GM12865 (cell line): ENCODE results near the gene ZNF217.
"Not testable (repeated sequence)": the region's sequence is repeated elsewhere in the genome, so short reads cannot be mapped to it uniquely, and the experiment has no call there.

Experiments
- DNase-seq: peaks from one replicate; pipeline ENCODE4 v3.0.0; 2010; ENCODE audit warnings: low read depth
- H3K4me3 ChIP-seq: 2 replicates; pipeline ENCODE4 v1.5.1; 2011; ENCODE audit warnings: mild to moderate bottlenecking, low read depth, low read length, control low read depth
- TF ChIP-seq, protein P1 (sequence below): IDR thresholded peaks from 2 replicates; pipeline ENCODE4 v1.5.1; 2011; ENCODE audit warnings: low read length, control low read depth, low read depth, inconsistent platforms; ENCODE audit not compliant: insufficient read depth; ENCODE audit errors: missing control alignments

ZNF217 gene

GRCh38 chr20:53592992-53593465, 610 bp downstream of the ZNF217 start:
- TF ChIP-seq, protein P1, sequence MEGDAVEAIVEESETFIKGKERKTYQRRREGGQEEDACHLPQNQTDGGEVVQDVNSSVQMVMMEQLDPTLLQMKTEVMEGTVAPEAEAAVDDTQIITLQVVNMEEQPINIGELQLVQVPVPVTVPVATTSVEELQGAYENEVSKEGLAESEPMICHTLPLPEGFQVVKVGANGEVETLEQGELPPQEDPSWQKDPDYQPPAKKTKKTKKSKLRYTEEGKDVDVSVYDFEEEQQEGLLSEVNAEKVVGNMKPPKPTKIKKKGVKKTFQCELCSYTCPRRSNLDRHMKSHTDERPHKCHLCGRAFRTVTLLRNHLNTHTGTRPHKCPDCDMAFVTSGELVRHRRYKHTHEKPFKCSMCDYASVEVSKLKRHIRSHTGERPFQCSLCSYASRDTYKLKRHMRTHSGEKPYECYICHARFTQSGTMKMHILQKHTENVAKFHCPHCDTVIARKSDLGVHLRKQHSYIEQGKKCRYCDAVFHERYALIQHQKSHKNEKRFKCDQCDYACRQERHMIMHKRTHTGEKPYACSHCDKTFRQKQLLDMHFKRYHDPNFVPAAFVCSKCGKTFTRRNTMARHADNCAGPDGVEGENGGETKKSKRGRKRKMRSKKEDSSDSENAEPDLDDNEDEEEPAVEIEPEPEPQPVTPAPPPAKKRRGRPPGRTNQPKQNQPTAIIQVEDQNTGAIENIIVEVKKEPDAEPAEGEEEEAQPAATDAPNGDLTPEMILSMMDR, result no peak
- DNase-seq, result peak; percentile 59
- peak overlapping the region; percentile 88 for H3K4me3 ChIP-seq

DNA sequence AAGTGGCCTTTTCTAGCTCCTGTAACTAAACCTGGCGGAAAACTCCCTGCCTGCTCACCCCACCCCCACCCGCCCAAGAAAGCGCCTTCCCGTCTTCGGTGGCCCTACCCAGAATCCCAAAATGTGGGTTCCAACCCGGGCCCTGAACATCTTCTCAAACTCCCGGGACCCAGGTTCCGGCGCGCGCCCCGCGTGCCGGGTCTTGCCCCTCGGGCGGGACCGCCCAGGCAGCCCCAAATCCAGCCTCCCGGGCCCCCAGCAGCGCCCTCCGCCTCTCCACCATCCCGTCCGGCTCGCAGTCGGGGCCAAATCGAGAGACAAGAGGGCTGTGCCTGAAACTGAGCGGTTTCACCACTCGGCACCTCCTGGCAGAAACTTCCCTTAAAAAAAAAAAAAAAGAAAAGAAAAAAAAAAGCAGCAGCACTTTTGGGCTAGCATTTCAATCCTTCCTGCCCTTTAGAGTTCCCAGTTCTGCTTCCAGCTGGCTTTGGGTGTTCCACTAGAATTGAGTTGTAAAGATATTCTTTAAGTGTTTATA, 1.1 kb downstream of the ZNF217 start:
- DNase-seq, result peak; percentile 90
- peak overlapping the region; percentile 88 for H3K4me3 ChIP-seq

- DNase-seq, result peak; percentile 32
- peak overlapping the region; percentile 88 for H3K4me3 ChIP-seq
These were observed 1.6 kb downstream of the ZNF217 start for GRCh38 chr20:53591941-53592441.

DNA sequence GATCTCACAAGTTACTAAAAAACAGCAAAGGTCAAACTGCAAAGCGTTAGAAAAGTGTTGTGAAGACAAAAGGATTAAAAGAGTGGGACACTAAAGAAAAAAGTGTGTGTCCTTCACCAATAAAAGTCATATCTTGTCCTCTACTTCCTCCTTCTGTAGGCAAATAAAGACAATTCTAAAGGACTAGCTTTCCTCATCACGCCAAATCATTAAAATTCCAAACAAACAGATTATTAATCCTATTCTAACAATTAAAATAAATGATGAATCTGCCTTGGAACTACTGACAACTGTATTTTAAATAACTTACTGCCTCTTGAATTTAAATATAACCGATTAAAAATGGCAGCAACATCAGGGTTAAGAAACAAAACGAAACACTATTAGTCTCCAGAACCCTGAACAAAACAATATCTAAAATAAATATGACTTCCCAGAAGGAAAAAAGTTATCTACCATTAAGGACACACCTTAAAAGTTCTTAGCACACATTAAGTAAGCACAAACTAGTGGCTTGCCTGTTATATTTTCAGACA, 2.4 kb downstream of the ZNF217 start:
- not testable (repeated sequence) for DNase-seq
- peak overlapping the region; percentile 88 for H3K4me3 ChIP-seq

DNA sequence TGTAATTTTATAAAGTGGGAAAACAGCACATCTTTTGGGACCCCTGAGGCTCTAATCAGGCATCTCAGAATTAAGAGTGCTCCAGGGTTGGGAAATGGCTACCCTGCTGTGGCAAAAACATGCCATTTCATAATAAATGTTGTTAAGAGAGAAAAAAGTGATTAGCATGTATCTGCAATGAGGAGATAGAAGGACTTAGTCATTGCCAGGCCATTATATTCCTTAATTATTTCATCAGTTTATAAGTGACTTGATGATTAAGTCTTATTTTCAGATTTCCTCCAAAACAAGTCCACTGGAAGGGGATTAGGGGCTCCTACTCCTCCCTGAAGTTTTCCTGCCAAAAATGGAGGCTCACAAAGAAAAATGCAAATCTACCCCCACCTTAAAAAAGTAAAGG, 3.0 kb downstream of the ZNF217 start:
- DNase-seq, result not testable (repeated sequence)
- peak overlapping the region; percentile 88 for H3K4me3 ChIP-seq

- DNase-seq, result not testable (repeated sequence)
- H3K4me3 ChIP-seq, result peak overlapping the region; percentile 88
These were observed 3.5 kb downstream of the ZNF217 start for GRCh38 chr20:53590122-53590521.

DNA sequence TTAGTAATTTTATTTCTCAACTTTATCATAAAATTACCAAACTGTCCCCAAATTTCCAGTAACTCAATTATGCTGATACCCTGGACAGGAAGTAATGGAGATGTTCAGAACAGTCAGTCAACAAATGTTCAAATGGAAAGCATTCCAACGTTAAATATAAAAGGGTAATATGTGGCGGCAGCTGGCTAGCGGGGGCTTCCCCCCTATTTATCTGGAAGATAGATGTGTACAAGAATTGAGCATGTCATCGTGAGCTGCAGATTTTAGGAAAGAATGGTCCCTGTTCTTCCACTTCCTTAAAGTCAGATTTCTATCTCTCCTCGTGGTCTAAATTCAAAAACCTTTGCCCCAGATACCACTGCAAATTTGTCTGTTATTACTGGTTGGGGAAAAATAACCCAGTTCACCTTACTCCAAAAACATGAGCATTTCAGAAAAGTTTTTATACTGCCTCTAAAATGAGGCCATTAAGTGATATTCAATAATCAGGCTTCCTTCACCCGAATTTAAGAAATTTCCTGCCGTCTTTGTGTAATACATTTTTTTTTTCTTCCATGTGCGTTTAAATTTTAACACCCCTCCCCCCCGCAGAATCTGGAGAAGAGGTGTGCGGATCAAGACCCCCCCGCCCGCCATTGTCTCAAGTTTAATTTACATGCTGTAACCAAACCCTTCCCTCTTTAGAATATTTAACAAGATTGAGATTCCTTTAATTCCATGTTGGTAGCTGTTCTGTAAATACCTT, 4.1 kb downstream of the ZNF217 start:
- peak; percentile 63 for DNase-seq
- peak overlapping the region; percentile 88 for H3K4me3 ChIP-seq

DNA sequence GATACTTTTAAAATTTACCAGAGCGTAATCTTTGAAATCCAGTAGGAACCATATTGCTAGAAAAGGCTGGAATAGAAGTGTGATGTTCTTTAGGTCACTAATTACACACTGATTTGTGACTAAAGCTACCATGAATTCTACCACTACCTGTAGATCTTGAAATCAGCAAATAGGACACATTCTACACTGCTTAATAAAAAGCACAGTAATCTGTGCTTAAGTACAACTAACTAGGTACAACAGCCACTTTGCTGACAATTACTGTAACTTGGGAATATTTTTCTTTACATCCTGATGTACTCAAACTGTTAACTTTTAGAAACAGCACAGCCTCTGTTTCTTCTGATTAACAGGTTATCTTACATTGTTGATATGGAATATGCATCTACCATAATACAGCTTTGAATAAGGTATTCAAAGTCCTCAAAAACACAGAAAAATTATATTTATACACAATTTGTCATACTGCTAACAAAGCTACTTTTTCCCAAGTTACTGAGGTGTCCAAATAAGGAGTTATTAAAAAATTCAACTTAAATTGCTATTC, 6.4 kb downstream of the ZNF217 start:
- H3K4me3 ChIP-seq, result peak overlapping the region; percentile 55
- DNase-seq, result not testable (repeated sequence)

- H3K4me3 ChIP-seq, result peak overlapping the region; percentile 55
- DNase-seq, result no peak
- TF ChIP-seq, protein P1, result no peak
These were observed 7.0 kb downstream of the ZNF217 start for GRCh38 chr20:53586640-53587039.

DNA sequence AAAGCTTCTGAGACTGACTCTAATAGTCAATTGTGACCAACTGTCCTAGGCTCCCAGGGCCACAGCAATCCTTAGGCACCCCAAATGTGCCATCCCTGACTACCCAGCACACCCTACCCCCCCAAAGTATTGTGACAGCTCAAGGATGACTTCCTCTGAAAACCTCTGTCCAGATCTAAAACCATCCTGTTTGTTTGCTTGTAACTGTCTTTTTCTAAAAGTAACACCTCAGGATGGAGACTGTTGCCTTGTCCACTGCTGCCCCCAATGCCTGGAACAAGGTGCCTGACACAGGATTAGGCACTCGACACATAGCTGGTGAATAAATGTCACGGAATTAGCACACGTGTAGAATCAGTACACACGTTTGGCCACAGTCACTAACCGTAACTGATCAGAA, 7.7 kb downstream of the ZNF217 start:
- not testable (repeated sequence) for DNase-seq

DNA sequence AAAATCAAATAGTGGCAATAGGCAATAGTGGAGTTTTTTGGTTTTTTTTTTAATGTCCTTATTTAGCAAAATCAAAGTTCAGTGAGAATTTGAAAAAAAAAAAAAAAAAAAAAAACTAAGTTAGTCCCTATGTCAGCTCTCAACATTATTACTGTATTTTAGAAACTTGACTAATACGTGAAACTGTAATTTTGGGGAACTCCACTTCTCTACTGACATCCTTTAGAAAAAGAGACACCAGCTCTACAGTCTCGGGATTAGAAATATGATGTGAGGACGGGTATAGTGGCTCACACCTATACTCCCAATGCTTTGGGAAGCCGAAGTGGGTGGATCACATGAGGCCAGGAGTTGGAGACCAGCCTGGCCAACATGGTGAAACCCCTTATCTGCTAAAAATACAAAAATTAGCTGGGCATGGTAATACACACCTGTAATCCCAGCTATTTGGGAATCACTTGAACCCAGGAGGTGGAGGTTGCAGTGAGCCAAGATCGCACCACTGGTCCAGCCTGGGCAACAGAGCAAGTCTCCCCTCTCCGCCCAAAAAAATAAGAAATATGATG, 8.6 kb downstream of the ZNF217 start:
- peak overlapping the region; percentile 55 for H3K4me3 ChIP-seq
- DNase-seq, result peak; percentile 55

More for the DNA sequence above, 7.7 kb downstream of the ZNF217 start:
- peak overlapping the region; percentile 55 for H3K4me3 ChIP-seq

GRCh38 chr20:53584550-53584913, 9.1 kb downstream of the ZNF217 start:
- DNase-seq, result not testable (repeated sequence)
- peak overlapping the region; percentile 55 for H3K4me3 ChIP-seq

DNA sequence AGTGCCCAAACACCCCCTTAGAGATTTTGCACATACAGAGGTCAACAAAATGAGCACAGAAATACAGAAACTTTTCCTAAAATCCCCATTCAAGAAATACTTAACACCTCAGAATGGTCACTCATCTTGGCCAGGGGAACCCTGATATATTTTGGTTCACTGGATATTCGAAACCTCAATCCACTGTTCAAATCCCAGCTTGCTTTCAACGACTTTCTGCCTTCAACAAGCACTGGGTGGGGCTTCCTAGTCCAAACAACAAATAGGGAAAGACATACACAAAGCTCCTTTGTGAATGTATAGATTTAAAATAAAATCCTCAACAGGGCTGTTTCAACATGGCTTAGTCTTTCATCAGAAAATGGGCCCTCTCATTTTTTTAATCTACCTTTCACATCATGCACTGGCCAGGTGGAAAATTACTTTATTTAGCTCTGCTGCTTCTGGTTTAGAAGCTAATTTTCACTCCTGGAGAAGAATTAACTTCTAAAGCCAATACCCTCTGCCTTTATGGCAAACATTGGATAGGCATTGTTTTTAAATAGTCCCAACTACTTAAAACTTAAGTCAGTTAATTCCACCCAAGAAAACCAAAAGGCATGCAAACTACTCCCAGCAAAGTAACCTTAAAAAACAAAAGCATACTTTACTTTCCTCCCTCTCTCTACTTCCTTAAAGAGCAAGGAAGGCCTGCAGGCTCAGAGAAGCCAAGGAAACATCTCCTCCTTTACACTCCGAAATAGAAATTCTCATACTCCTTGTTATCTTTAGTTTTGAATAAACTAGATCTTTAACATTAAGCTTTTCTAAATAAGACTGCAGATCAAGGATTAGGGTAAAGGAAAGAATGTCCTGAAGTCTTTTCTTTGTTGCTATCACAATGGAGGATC, 9.7 kb downstream of the ZNF217 start:
- H3K4me3 ChIP-seq, result peak overlapping the region; percentile 57
- DNase-seq, result not testable (repeated sequence)
